ENCODE measurements around the gene PPFIA2.

PPFIA2 gene

GRCh38 chr12:81615026-81615588 lies 144.0 kb downstream of the PPFIA2 start:
- H3K4me1 ChIP-seq (ENCODE audit: low read depth, poor library complexity, severe bottlenecking), result no peaks in the 10 kb centered on the region
- no peaks in the 10 kb centered on the region for H4K20me1 ChIP-seq (ENCODE audit: insufficient read depth)
- H3K79me2 ChIP-seq (ENCODE audit: insufficient read depth, low read depth), result no peaks in the 10 kb centered on the region
- no peak overlapping the region for H3K27ac ChIP-seq
- no peaks in the 10 kb centered on the region for H3K27me3 ChIP-seq (ENCODE audit: insufficient read depth, low read depth)
- H2AFZ ChIP-seq (ENCODE audit: low read depth), result no peak overlapping the region
- TF ChIP-seq CTCF (conservative IDR thresholded peaks at IDR 0.05; ENCODE audit: low read depth, low read length), result no peak
- no peaks in the 10 kb centered on the region for H3K36me3 ChIP-seq (ENCODE audit: insufficient read depth)
- no peak overlapping the region for H3K9ac ChIP-seq
- no peak overlapping the region for H3K4me3 ChIP-seq (IDR thresholded peaks at IDR 0.05; ENCODE audit: insufficient read depth, low read depth, low read length)
- H3K4me2 ChIP-seq, result no peak overlapping the region

DNA sequence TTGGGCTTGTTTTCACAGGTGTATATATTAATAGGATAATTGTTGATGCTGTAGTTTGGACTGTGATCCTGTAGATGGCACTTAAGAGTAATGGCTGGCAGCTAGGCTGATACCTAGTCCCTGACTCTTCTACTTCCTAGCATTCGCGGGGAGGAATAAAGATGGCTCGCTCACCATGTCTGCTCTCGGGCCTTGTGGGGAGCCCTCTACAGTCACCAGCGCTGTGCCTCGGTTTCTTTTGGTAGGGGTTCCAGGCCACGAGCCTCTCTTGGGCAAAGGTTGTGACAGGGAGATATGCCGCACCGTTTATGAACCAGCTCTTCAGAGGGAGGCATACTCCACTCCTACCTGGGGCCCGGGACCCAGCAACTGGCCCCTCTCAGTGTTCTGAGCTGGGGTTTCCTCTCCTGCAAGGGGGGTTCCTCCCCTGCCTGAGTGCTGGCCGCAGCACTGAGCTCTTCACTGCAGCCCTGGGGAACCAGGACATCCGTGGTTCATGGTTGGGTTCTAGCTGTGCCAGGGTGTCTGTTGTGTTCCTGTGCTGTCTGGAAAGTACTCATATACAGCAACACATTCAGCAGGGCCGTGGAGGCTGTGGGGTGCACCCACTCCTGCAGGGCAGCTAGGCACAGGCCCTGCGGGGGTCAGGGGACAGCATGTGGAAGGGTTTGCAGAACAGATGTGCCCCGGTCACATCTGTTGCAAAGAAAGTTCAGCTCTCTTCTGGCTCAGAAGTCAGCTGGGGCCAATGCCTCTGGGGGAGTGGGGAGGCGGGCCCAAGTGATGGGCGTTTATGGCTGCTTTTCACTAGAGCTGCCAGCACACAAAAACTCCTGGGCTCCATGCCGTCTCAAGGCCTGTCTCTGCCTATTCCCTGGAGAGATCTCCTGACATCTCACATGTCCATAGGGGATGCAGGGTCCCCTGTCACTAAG lies 147.9 kb downstream of the PPFIA2 start:
- no peaks in the 10 kb centered on the region for H3K36me3 ChIP-seq (ENCODE audit: insufficient read depth)
- H2AFZ ChIP-seq (ENCODE audit: low read depth), result no peak overlapping the region
- H3K27ac ChIP-seq, result no peak overlapping the region
- no peaks in the 10 kb centered on the region for H3K4me1 ChIP-seq (ENCODE audit: low read depth, poor library complexity, severe bottlenecking)
- H3K4me3 ChIP-seq (IDR thresholded peaks at IDR 0.05; ENCODE audit: insufficient read depth, low read depth, low read length), result no peak overlapping the region
- no peak overlapping the region for H3K9ac ChIP-seq
- no peaks in the 10 kb centered on the region for H3K27me3 ChIP-seq (ENCODE audit: insufficient read depth, low read depth)
- no peaks in the 10 kb centered on the region for H3K79me2 ChIP-seq (ENCODE audit: insufficient read depth, low read depth)
- no peak overlapping the region for H3K4me2 ChIP-seq
- no peaks in the 10 kb centered on the region for H4K20me1 ChIP-seq (ENCODE audit: insufficient read depth)
- TF ChIP-seq CTCF (conservative IDR thresholded peaks at IDR 0.05; ENCODE audit: low read depth, low read length), result peak; percentile 74

DNA sequence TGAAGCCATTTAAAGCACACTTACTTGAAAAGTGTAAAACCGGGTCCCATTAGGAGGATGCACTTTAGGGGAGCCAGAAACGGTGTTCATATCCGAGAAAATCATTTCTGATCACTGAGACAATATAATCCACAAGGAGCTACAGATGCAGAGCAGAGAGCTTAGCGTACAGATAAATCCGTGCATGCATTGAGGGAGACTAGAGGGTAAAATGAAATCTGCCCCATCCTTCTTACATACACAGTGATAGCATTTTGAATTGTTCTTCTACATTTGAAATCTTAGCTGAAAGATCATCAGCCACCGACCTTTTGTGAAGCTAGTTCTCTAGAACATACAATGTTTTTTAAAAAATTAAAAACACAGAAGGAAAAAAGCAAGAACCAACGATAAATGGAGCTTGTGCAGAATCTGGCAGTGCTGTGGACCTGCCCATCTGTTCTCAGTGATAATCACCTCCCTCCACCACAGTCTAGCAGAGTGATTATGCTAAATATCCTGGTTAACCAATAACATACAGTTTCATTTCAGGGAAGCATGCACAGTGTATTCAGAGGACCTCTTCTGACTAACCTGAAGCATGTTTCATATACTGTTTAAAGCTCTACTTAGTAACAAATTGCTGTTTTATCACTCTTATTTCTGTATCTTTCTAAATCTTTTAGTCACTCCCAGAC lies 161.1 kb downstream of the PPFIA2 start:
- H3K79me2 ChIP-seq (ENCODE audit: insufficient read depth, low read depth), result no peaks in the 10 kb centered on the region
- no peaks in the 10 kb centered on the region for H3K27me3 ChIP-seq (ENCODE audit: insufficient read depth, low read depth)
- no peak overlapping the region for H2AFZ ChIP-seq (ENCODE audit: low read depth)
- H3K9ac ChIP-seq, result no peak overlapping the region
- H3K4me3 ChIP-seq (IDR thresholded peaks at IDR 0.05; ENCODE audit: insufficient read depth, low read depth, low read length), result no peak overlapping the region
- no peaks in the 10 kb centered on the region for H3K36me3 ChIP-seq (ENCODE audit: insufficient read depth)
- H3K4me1 ChIP-seq (ENCODE audit: low read depth, poor library complexity, severe bottlenecking), result no peaks in the 10 kb centered on the region
- H4K20me1 ChIP-seq (ENCODE audit: insufficient read depth), result no peaks in the 10 kb centered on the region
- H3K4me2 ChIP-seq, result no peak overlapping the region
- TF ChIP-seq CTCF (conservative IDR thresholded peaks at IDR 0.05; ENCODE audit: low read depth, low read length), result no peak
- H3K27ac ChIP-seq, result no peak overlapping the region

GRCh38 chr12:81596558-81596957 lies 162.6 kb downstream of the PPFIA2 start:
- Histone ChIP-seq H4K20me1 (ENCODE audit: insufficient read depth) (no peaks in the 10 kb centered on the region), H3K27ac (no peak overlapping the region), H2AFZ (ENCODE audit: low read depth) (no peak overlapping the region), H3K4me3 (IDR thresholded peaks at IDR 0.05; ENCODE audit: insufficient read depth, low read depth, low read length) (no peak overlapping the region), H3K9ac (no peak overlapping the region), H3K4me1 (ENCODE audit: low read depth, poor library complexity, severe bottlenecking) (no peaks in the 10 kb centered on the region), H3K4me2 (no peak overlapping the region), H3K79me2 (ENCODE audit: insufficient read depth, low read depth) (no peaks in the 10 kb centered on the region), H3K27me3 (ENCODE audit: insufficient read depth, low read depth) (no peaks in the 10 kb centered on the region), H3K36me3 (ENCODE audit: insufficient read depth) (no peaks in the 10 kb centered on the region)
- TF ChIP-seq CTCF (conservative IDR thresholded peaks at IDR 0.05; ENCODE audit: low read depth, low read length), result no peak
